Measurements from ENCODE around the gene YTHDF2. TPM values are rescaled to one million over a fixed set of nuclear protein-coding genes. Genes with fewer than 3 reads are reported as not detected.

YTHDF2 gene
- polyA plus RNA-seq, 3 donors, result 20.7 to 81.6 (median 74.2) TPM

DNA sequence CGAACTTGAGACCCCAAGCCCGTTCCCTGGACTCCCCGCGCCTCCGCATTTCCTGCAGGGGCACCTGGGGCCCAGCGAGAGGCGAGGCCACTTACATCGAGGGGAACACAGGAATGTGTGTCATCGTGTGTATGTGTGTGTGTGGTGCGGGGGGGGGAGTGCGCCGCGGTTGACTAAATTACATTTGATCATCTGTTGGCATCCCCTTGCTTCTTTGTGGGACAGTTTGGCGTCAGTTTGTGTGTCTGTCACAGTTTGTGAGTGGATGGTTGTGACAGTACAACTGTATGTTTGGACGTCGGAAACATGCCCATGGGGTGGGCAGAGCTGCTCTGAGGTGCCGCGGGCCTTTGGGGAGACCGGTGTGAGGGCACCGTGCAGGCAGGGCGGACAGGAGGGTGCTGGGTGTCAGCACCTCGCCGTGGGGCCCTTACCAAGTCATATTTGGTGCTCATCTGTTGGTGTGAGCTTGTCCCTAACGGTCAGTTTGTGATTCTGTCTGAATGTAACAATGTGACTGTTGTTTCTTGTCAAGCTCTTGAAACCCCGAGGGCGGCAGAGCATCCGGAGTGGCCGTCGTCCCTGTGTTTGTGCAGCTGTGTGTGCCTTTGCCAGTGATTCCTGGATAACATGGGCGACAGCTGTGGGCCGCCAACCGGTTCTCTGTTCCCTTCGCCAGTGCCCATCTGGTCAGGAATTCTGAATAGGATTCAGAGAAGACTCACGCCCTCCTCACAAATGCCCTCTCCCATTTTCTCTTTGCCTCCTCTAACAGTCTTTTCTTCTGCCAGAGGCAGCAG, 76.1 kb downstream of the YTHDF2 start:
- no peak overlapping the region for H3K27ac ChIP-seq (ENCODE audit: low read depth in 1 of 2, low read length in 2 of 2)
- H3K4me2 ChIP-seq (replicated peaks; ENCODE audit: extremely low read depth, low read length, poor library complexity, severe bottlenecking), result no peak overlapping the region
- no peak for DNase-seq
- H3K4me1 ChIP-seq (ENCODE audit: control insufficient read depth in 1 of 2, insufficient read depth in 2 of 2, low read length in 2 of 2), result no peaks in the 10 kb centered on the region
- H4K20me1 ChIP-seq (ENCODE audit: insufficient read depth, low read length), result no peaks in the 10 kb centered on the region
- no peaks in the 10 kb centered on the region for H3K79me2 ChIP-seq (ENCODE audit: insufficient read depth, low read length)
- no peaks in the 10 kb centered on the region for H3K9me3 ChIP-seq (replicated peaks in 1 of 2; ENCODE audit: control insufficient read depth in 1 of 2, insufficient read depth in 1 of 2, low read length in 2 of 2)
- peak overlapping the region in 1 of 2 donors; percentile 84 for H3K4me3 Mint-ChIP-seq
- WGBS (ENCODE audit: insufficient coverage), result 49% methylated on average over 28 of the region's 34 CpGs
- no peaks in the 10 kb centered on the region for H3K36me3 ChIP-seq (replicated peaks in 1 of 2; ENCODE audit: control insufficient read depth in 1 of 2, insufficient read depth in 2 of 2, low read length in 2 of 2)
- H3K27me3 Mint-ChIP-seq (ENCODE audit: low read depth in 3 of 3), result peaks cover 54 to 75% (median 66%) of the 10 kb centered on the region in 3 donors
- no peak overlapping the region for H2AFZ ChIP-seq (ENCODE audit: insufficient read depth, low read depth, low read length, poor library complexity, severe bottlenecking)
- H3K9me3 Mint-ChIP-seq, result peaks cover 0 to 7% (median 1%) of the 10 kb centered on the region in 7 donors
- peaks cover 37 to 53% of the 10 kb centered on the region in 2 donors for H3K27me3 ChIP-seq (ENCODE audit: control insufficient read depth in 2 of 2, insufficient read depth in 2 of 2, low read length in 2 of 2)
- intact Hi-C loops (cut with micrococcal nuclease), result no loop called here
- peaks cover 5% of the 10 kb centered on the region for H3K4me1 Mint-ChIP-seq
- no peak for TF ChIP-seq CTCF (IDR thresholded peaks at IDR 0.05)
- H3K36me3 Mint-ChIP-seq, result no peaks in the 10 kb centered on the region
- H3K4me3 ChIP-seq (replicated peaks in 1 of 3; ENCODE audit: low read depth in 2 of 3, low read length in 3 of 3), result no peak overlapping the region
- no peak overlapping the region for H3K27ac Mint-ChIP-seq
- no peak overlapping the region for H3K9ac ChIP-seq (ENCODE audit: insufficient read depth, low read length, poor library complexity, severe bottlenecking)

DNA sequence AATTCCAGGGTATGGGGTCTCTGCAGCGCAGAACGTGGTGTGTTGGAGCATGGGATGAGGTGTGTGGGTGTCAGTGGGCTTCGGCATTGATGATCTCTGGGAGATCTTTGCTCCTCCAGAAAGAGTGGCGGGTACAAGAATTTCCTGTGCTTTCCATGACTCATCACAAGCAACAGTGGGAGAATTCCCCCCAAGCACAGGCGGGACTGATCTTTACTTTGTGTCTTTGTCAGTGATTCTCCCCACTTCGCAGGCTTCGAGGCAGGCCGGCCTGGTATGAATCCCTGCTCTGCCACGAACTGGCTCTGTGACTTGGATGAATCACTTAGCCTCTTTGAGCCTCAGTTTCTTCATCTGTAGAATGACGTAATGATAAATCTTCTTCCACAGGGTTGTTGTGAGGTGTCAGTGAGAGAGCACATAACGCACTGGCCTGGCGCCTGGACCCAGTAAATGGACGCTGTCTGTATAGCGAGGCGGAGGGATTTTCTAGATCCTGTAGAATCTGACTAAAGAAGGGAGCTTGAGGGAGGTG, 77.3 kb downstream of the YTHDF2 start:
- DNase-seq, result no peak
- H3K9me3 ChIP-seq (replicated peaks in 1 of 2; ENCODE audit: control insufficient read depth in 1 of 2, insufficient read depth in 1 of 2, low read length in 2 of 2), result no peaks in the 10 kb centered on the region
- no peak overlapping the region for H3K4me3 ChIP-seq (replicated peaks in 1 of 3; ENCODE audit: low read depth in 2 of 3, low read length in 3 of 3)
- 95% methylated on average over 8 of the region's 15 CpGs for WGBS (ENCODE audit: insufficient coverage)
- H3K27me3 ChIP-seq (ENCODE audit: control insufficient read depth in 2 of 2, insufficient read depth in 2 of 2, low read length in 2 of 2), result peaks cover 37 to 53% of the 10 kb centered on the region in 2 donors
- no peaks in the 10 kb centered on the region for H3K36me3 ChIP-seq (replicated peaks in 1 of 2; ENCODE audit: control insufficient read depth in 1 of 2, insufficient read depth in 2 of 2, low read length in 2 of 2)
- peak overlapping the region in 1 of 2 donors; percentile 54 for H3K4me3 Mint-ChIP-seq
- H3K9ac ChIP-seq (ENCODE audit: insufficient read depth, low read length, poor library complexity, severe bottlenecking), result no peak overlapping the region
- H3K4me1 Mint-ChIP-seq, result peaks cover 5% of the 10 kb centered on the region
- no peaks in the 10 kb centered on the region for H4K20me1 ChIP-seq (ENCODE audit: insufficient read depth, low read length)
- no peaks in the 10 kb centered on the region for H3K79me2 ChIP-seq (ENCODE audit: insufficient read depth, low read length)
- peaks cover 54 to 71% (median 67%) of the 10 kb centered on the region in 3 donors for H3K27me3 Mint-ChIP-seq (ENCODE audit: low read depth in 3 of 3)
- intact Hi-C loops (cut with micrococcal nuclease), result no loop called here
- no peak overlapping the region for H3K27ac ChIP-seq (ENCODE audit: low read depth in 1 of 2, low read length in 2 of 2)
- peaks cover 0 to 7% (median 1%) of the 10 kb centered on the region in 7 donors for H3K9me3 Mint-ChIP-seq
- H2AFZ ChIP-seq (ENCODE audit: insufficient read depth, low read depth, low read length, poor library complexity, severe bottlenecking), result no peak overlapping the region
- H3K36me3 Mint-ChIP-seq, result no peaks in the 10 kb centered on the region
- no peak overlapping the region for H3K4me2 ChIP-seq (replicated peaks; ENCODE audit: extremely low read depth, low read length, poor library complexity, severe bottlenecking)
- no peak for TF ChIP-seq CTCF (IDR thresholded peaks at IDR 0.05)
- no peaks in the 10 kb centered on the region for H3K4me1 ChIP-seq (ENCODE audit: control insufficient read depth in 1 of 2, insufficient read depth in 2 of 2, low read length in 2 of 2)
- H3K27ac Mint-ChIP-seq, result no peak overlapping the region

All from CD14-positive monocyte (primary cell).